Parathyroid adenoma (tissue), 2 donors: Measurements from ENCODE around the gene PRKN.

ENCODE experiments used
- H2AFZ ChIP-seq: fragments of 300-600 bp; sonication (generic); one replicate; pipeline ENCODE4 v1.7.0; 2017; ENCODE audit warnings: antibody characterized with exemption, mild to moderate bottlenecking
- H3K27ac ChIP-seq: fragments of 300-600 bp; sonication (generic); one replicate; pipeline ENCODE4 v1.7.0; 2017
- H3K27me3 ChIP-seq: fragments of 300-600 bp; sonication (generic); one replicate; pipeline ENCODE4 v1.7.0; 2017; ENCODE audit warnings: low read length; ENCODE audit not compliant: control insufficient read depth, insufficient read depth
- H3K36me3 ChIP-seq: fragments of 300-600 bp; sonication (generic); one replicate; pipeline ENCODE4 v1.7.0; 2017; ENCODE audit warnings: low read length; ENCODE audit not compliant: control insufficient read depth, insufficient read depth
- H3K4me1 ChIP-seq: fragments of 300-600 bp; sonication (generic); one replicate; pipeline ENCODE4 v1.7.0; 2017; ENCODE audit warnings: control low read depth
- H3K4me2 ChIP-seq: fragments of 300-600 bp; sonication (generic); one replicate; pipeline ENCODE4 v1.7.0; 2017; ENCODE audit warnings: low read length
- H3K4me3 ChIP-seq: fragments of 300-600 bp; sonication (generic); one replicate; pipeline ENCODE4 v1.7.0; 2017; ENCODE audit warnings: low read depth, low read length
- H3K79me2 ChIP-seq: fragments of 300-600 bp; sonication (generic); one replicate; pipeline ENCODE4 v1.7.0; 2017; ENCODE audit warnings: control low read depth
- H3K9ac ChIP-seq: fragments of 300-600 bp; sonication (generic); one replicate; pipeline ENCODE4 v1.7.0; 2017; ENCODE audit warnings: mild to moderate bottlenecking
- H3K9me3 ChIP-seq: fragments of 300-600 bp; sonication (generic); one replicate; pipeline ENCODE4 v1.7.0; 2017; ENCODE audit warnings: low read length; ENCODE audit not compliant: control insufficient read depth
- CTCF ChIP-seq: fragments of 300-600 bp; sonication (generic); IDR thresholded peaks from one replicate; pipeline ENCODE4 v1.7.0; 2017; ENCODE audit warnings: antibody characterized with exemption, mild to moderate bottlenecking
- donor health status: primary hyperparathyroidism.

Gene PRKN

GRCh38 chr6:161683400-161683799, 1044.2 kb downstream of the PRKN start:
- H3K9ac ChIP-seq = no peak overlapping the region
- no peaks in the 10 kb centered on the region for H3K36me3 ChIP-seq
- no peaks in the 10 kb centered on the region for H3K79me2 ChIP-seq
- no peaks in the 10 kb centered on the region for H3K4me1 ChIP-seq
- no peak overlapping the region for H3K4me3 ChIP-seq
- no peaks in the 10 kb centered on the region for H3K27me3 ChIP-seq
- H3K27ac ChIP-seq = no peak overlapping the region
- no peak overlapping the region for H2AFZ ChIP-seq
- no peak overlapping the region for H3K4me2 ChIP-seq
- no peaks in the 10 kb centered on the region for H3K9me3 ChIP-seq
- TF ChIP-seq CTCF = no peak

GRCh38 chr6:161682982-161683381, 1044.6 kb downstream of the PRKN start:
- H3K4me1 ChIP-seq = no peaks in the 10 kb centered on the region
- no peak overlapping the region for H3K4me3 ChIP-seq
- no peaks in the 10 kb centered on the region for H3K36me3 ChIP-seq
- H2AFZ ChIP-seq = no peak overlapping the region
- no peak overlapping the region for H3K9ac ChIP-seq
- H3K27me3 ChIP-seq = no peaks in the 10 kb centered on the region
- no peaks in the 10 kb centered on the region for H3K79me2 ChIP-seq
- no peak overlapping the region for H3K4me2 ChIP-seq
- no peak for TF ChIP-seq CTCF
- H3K9me3 ChIP-seq = no peaks in the 10 kb centered on the region
- no peak overlapping the region for H3K27ac ChIP-seq

- Histone ChIP-seq H3K36me3 (no peaks in the 10 kb centered on the region), H3K9ac (no peak overlapping the region), H3K4me3 (no peak overlapping the region), H3K9me3 (no peaks in the 10 kb centered on the region), H3K27ac (no peak overlapping the region), H3K4me2 (no peak overlapping the region), H2AFZ (no peak overlapping the region), H3K79me2 (no peaks in the 10 kb centered on the region), H3K27me3 (no peaks in the 10 kb centered on the region), H3K4me1 (no peaks in the 10 kb centered on the region)
- no peak for TF ChIP-seq CTCF
Observed at GRCh38 chr6:161679980-161680538, 1047.5 kb downstream of the PRKN start.

GRCh38 chr6:161677188-161677587, 1050.4 kb downstream of the PRKN start:
- Histone ChIP-seq H3K4me1 (no peaks in the 10 kb centered on the region), H3K9ac (no peak overlapping the region), H3K4me2 (no peak overlapping the region), H3K79me2 (no peaks in the 10 kb centered on the region), H3K27ac (no peak overlapping the region), H3K9me3 (no peaks in the 10 kb centered on the region), H2AFZ (no peak overlapping the region), H3K36me3 (no peaks in the 10 kb centered on the region), H3K27me3 (no peaks in the 10 kb centered on the region), H3K4me3 (no peak overlapping the region)
- TF ChIP-seq CTCF = no peak

GRCh38 chr6:161676586-161676985, 1051.0 kb downstream of the PRKN start:
- Histone ChIP-seq H3K9me3 (no peaks in the 10 kb centered on the region), H3K36me3 (no peaks in the 10 kb centered on the region), H3K79me2 (no peaks in the 10 kb centered on the region), H3K27ac (no peak overlapping the region), H3K4me1 (no peaks in the 10 kb centered on the region), H3K4me3 (no peak overlapping the region), H3K4me2 (no peak overlapping the region), H2AFZ (no peak overlapping the region), H3K9ac (no peak overlapping the region), H3K27me3 (no peaks in the 10 kb centered on the region)
- TF ChIP-seq CTCF = no peak
